Activated naive CD8-positive, alpha-beta T cell treated with anti-CD3 and anti-CD28 coated beads, Interleukin-2, amount 10 ng/mL, durations not matched to agents 7 days and 5 days (primary cell): ENCODE measurements around the gene MAD1L1. TPM values are rescaled to one million over a fixed set of nuclear protein-coding genes. Genes with fewer than 3 reads are reported as not detected.

Experiments
- ATAC-seq: fragments of 150-1000 bp; cut with Tn5 transposase; one replicate; pipeline ENCODE4 v1.10.0; 2021; ENCODE audit warnings: low read depth, moderate library complexity
- POLR2A ChIA-PET: fragments of 350-600 bp; sonication (Branson Sonifier 250); formaldehyde crosslinking; loops from one replicate; lab custom pipeline; 2021; ENCODE audit warnings: antibody characterized with exemption; lab: Charles Lee
- DNase-seq: peaks from one replicate; pipeline ENCODE4 v3.0.0; 2021
- H3K27ac Mint-ChIP-seq: one replicate; pipeline ENCODE4 v1.8.0; 2022; ENCODE audit warnings: mild to moderate bottlenecking, mixed read lengths
- H3K27me3 Mint-ChIP-seq: one replicate; pipeline ENCODE4 v1.8.0; 2022; ENCODE audit warnings: mild to moderate bottlenecking, moderate library complexity, mixed read lengths
- H3K36me3 Mint-ChIP-seq: one replicate; pipeline ENCODE4 v1.8.0; 2021; ENCODE audit warnings: mild to moderate bottlenecking, mixed read lengths
- H3K4me1 Mint-ChIP-seq: one replicate; pipeline ENCODE4 v1.8.0; 2021; ENCODE audit warnings: mixed read lengths
- H3K4me3 Mint-ChIP-seq: one replicate; pipeline ENCODE4 v1.8.0; 2022; ENCODE audit warnings: mild to moderate bottlenecking, moderate library complexity, mixed read lengths
- H3K9me3 Mint-ChIP-seq: one replicate; pipeline ENCODE4 v1.8.0; 2021; ENCODE audit warnings: mixed read lengths
- total RNA-seq, 2 experiments: library from RNA; stranded (reverse); gene quantifications; one replicate each; pipeline ENCODE4 v1.2.3, GENCODE V29; 2021

Gene MAD1L1
- total RNA-seq, 2 experiments from 2014 or later: 72.7 to 82.6 TPM

DNA sequence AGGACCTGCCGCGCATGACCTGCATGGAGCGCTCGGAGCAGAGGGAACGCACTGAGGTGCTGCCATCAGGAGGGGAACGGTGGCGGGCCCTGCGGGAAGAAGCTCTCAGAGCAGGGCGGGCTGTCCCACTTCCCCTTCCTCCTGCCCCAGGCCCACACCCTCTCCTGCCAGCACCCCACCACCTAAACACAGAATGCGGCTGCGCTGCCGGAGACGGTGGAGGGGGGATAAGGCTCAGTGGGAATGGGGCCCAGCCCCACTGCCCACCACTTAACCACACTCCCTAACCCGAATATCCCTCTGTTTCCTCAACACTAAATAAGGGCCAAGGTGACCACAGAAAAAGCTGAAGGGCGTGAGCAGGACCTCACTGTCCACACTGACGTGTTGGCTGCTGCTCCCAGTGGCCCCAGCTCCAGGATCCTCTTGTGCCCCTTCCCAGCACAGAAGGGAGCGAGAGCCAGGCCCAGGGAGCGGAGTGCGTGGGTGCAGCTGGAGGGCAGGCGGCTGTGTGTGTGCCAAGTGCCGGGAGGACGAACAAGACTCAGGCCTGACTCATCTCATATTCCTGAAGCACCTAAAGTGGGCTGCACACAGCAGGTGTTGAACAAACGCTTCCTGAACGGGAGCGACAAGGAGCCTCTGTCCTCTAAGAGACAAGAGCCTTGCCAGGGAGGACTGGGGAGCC lies 116.8 kb downstream of the MAD1L1 start:
- Mint-ChIP-seq H3K27ac (no peak overlapping the region), H3K9me3 (no peaks in the 10 kb centered on the region), H3K27me3 (no peaks in the 10 kb centered on the region), H3K4me1 (peaks cover 33% of the 10 kb centered on the region), H3K4me3 (no peak overlapping the region), H3K36me3 (no peaks in the 10 kb centered on the region)
- DNase-seq: no peak
- POLR2A ChIA-PET: no interaction called here
- ATAC-seq: no peak

DNA sequence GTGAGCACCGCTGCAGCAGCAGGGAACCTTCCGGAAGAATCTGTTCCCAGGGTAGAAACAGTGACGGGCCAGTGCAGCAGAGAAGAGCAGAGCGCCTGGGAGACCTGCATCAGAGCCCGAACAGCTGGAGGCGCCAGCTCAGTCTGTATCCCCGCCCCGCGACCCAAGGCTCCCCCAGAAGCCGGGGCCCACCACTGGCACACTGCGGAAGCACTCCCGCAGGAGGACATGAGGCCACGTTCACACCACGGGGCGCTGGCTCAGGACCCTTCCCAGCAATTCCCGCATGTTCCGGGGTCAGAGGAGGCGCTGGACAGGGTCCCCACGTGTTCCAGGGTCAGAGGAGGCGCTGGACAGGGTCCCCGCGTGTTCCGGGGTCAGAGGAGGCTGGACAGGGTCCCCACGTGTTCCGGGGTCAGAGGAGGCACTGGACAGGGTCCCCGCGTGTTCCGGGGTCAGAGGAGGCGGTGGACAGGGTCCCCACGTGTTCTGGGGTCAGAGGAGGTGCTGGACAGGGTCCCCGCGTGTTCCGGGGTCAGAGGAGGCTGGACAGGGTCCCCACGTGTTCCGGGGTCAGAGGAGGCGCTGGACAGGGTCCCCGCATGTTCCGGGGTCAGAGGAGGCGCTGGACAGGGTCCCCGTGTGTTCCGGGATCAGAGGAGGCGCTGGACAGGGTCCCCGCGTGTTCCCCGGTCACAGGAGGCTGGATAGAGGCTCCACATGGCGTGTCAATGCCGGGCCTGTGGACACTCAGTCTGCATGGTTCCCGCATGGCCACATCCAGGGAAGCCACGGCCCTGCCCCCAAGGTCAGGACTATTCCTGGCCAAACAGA lies 117.6 kb downstream of the MAD1L1 start:
- Mint-ChIP-seq H3K4me3 (no peak overlapping the region), H3K9me3 (no peaks in the 10 kb centered on the region), H3K36me3 (no peaks in the 10 kb centered on the region), H3K4me1 (peaks cover 35% of the 10 kb centered on the region), H3K27ac (no peak overlapping the region), H3K27me3 (no peaks in the 10 kb centered on the region)
- no peak for ATAC-seq
- DNase-seq: no peak
- POLR2A ChIA-PET: no interaction called here

- no peak for ATAC-seq
- Mint-ChIP-seq H3K4me1 (peaks cover 30% of the 10 kb centered on the region), H3K27ac (no peak overlapping the region), H3K36me3 (no peaks in the 10 kb centered on the region), H3K9me3 (no peaks in the 10 kb centered on the region), H3K27me3 (no peaks in the 10 kb centered on the region), H3K4me3 (no peak overlapping the region)
- POLR2A ChIA-PET: no interaction called here
- DNase-seq: no peak
These were observed 118.7 kb downstream of the MAD1L1 start for GRCh38 chr7:2114052-2114451.

DNA sequence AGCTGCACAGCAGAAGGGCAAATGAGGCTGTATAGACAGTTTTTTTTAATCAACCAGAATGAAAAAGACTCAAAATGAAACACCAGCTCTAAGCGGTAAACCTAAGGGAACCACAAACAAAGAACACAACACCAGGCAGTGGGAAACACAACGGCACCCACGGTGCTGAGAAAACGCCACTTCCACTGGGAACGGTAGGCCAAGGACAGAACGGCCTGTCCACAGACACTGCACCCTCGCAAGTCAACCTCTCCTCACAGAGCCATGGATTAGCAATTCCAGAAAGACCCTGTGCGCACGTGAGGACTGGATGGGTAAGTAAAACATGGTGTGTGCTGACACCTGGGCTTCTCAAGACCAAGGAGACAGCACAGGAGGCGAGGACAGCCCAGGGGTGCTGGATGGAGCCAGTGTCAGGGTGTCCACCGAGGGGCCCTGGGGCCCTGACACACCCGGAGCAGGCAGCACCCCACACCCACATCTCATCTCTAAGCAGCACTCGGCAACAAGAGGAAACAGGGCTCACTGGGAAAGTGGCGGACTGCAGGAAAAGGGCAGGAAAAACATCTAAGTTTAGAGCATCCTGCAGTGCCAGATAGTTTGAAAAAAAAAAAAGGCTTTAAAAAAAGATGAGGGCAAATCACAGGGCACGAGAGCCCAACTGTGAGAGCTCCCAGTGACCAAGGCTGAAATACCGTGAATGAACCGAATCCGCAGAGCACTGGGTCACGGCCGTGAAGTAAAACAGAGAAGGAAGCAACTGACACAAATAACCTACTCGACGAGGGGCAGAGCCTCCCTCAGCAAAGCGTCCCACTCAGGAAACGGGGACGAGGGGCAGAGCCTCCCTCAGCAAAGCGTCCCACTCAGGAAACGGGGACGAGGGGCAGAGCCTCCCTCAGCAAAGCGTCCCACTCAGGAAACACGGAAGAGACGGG lies 120.2 kb downstream of the MAD1L1 start:
- Mint-ChIP-seq H3K4me3 (peak overlapping the region; percentile 15), H3K36me3 (no peaks in the 10 kb centered on the region), H3K4me1 (peaks cover 29% of the 10 kb centered on the region), H3K9me3 (no peaks in the 10 kb centered on the region), H3K27me3 (no peaks in the 10 kb centered on the region), H3K27ac (no peak overlapping the region)
- POLR2A ChIA-PET: interaction anchor here (0.7 kb wide), 2 partner anchors 13 to 145 kb away, joined by 3 read pairs; no protein-coding TSS in a partner anchor
- ATAC-seq (peak; percentile 37), DNase-seq (no peak)

DNA sequence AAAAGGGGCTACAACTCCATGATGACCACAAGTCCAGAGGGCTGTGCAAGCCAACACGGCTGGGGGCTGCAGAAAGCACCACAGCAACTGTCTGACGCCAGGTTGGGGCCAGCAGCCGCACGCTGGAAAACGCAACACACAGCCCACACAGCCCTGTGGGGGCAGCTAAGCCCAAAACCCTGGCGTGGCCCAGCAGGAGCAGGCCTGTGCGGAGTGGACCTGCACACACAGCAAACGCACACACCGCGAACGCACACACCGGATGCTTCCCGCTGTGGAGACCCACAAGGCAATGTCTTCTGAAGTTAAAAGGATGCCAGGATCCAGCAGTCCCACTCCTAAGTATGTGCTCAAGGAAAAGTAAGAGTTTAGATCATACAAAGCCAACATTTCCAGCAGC lies 121.2 kb downstream of the MAD1L1 start:
- H3K9me3 Mint-ChIP-seq: no peaks in the 10 kb centered on the region
- H3K4me3 Mint-ChIP-seq: peak overlapping the region; percentile 66
- H3K36me3 Mint-ChIP-seq: no peaks in the 10 kb centered on the region
- no peak overlapping the region for H3K27ac Mint-ChIP-seq
- ATAC-seq (no peak), DNase-seq (no peak)
- POLR2A ChIA-PET: no interaction called here
- H3K27me3 Mint-ChIP-seq: no peaks in the 10 kb centered on the region
- peaks cover 28% of the 10 kb centered on the region for H3K4me1 Mint-ChIP-seq

DNA sequence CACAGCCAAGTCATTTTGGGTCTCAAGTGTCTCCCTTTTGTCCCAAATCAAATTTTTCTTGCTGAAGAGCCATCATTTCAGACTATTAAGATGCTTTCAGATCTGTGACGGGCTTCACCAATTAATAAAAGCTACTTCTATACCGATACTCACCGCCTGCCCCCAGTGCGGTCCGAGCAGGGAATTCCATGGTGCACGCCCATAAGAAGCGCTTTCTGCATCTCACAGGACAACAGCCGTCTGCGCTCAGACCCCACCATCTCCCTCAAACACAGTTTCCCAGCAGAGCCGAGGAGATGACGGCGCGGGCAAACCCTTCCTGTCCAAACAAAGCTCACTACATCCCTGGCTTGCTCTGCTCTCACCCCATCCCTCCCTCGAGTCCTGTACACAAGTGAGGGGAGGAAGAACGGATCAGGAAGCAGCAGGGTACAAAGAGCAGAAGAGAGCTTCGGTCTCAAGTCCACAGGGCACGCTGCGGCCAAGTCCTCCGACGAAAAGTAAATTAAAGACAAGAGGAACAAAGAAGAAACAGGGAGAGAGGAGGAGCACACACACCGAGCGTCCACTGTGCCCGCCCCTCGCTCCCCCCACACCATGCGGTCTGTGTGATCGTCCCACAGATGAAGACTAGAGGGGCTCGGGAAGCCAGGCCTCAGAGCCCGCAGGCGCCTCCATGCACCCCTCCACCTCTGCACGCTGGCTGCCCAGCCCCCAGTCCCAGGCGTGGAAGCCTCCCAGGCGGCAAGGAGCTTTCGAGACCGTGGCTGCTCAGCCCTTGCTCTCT lies 121.9 kb downstream of the MAD1L1 start:
- Mint-ChIP-seq H3K27me3 (no peaks in the 10 kb centered on the region), H3K9me3 (no peaks in the 10 kb centered on the region), H3K4me3 (peak overlapping the region; percentile 66), H3K4me1 (peaks cover 28% of the 10 kb centered on the region), H3K27ac (peak overlapping the region; percentile 59), H3K36me3 (no peaks in the 10 kb centered on the region)
- DNase-seq (no peak), ATAC-seq (no peak)
- POLR2A ChIA-PET: no interaction called here

GRCh38 chr7:2109936-2110609 lies 122.7 kb downstream of the MAD1L1 start:
- no peaks in the 10 kb centered on the region for H3K9me3 Mint-ChIP-seq
- no peak overlapping the region for H3K27ac Mint-ChIP-seq
- no peaks in the 10 kb centered on the region for H3K36me3 Mint-ChIP-seq
- H3K27me3 Mint-ChIP-seq: no peaks in the 10 kb centered on the region
- peak; percentile 38 for ATAC-seq
- H3K4me3 Mint-ChIP-seq: no peak overlapping the region
- DNase-seq: no peak
- POLR2A ChIA-PET: no interaction called here
- peaks cover 31% of the 10 kb centered on the region for H3K4me1 Mint-ChIP-seq

- POLR2A ChIA-PET: no interaction called here
- H3K27ac Mint-ChIP-seq: no peak overlapping the region
These were observed 123.4 kb downstream of the MAD1L1 start for GRCh38 chr7:2109251-2109872.

DNA sequence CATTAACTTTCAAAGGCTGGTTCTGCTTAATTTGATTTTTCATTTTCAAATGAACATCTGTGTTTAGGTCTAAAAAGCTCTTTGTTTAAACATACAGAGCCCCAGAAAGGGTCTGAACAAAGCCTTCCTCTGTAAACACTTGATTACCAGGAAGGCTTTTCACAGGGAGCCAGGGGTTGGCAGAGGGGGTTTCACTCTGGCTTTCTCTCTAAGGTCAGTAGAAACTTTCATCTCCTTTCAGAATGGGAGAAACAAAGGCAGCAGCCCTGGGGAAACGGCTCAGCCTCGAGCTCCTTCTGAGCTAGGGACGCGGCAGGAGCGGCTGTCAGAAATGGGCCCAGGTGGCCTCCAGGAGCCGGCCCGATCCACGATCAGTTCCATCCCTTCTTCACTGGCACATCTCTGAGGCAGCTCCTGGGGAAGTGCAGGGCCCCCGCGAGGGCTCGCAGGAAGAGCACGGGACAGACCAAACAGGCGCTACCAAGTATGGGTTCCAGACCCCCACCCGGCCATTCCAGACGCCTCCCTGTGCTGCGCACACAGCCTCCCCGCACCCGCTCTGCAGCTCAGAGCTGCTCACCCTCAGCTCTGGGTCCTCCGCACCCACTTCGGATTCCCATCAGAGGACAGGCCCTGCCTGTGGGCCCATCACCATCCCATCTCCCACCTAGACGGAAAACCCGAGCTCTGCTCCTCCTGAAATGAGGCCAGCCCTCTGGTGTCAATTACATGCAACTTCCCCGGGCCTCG lies 124.1 kb downstream of the MAD1L1 start:
- Mint-ChIP-seq H3K27ac (no peak overlapping the region), H3K36me3 (no peaks in the 10 kb centered on the region), H3K9me3 (no peaks in the 10 kb centered on the region), H3K4me1 (peaks cover 39% of the 10 kb centered on the region), H3K4me3 (no peak overlapping the region), H3K27me3 (no peaks in the 10 kb centered on the region)
- no peak for ATAC-seq
- POLR2A ChIA-PET: no interaction called here
- no peak for DNase-seq

More at GRCh38 chr7:2109251-2109872, 123.4 kb downstream of the MAD1L1 start:
- DNase-seq: no peak
- Mint-ChIP-seq H3K36me3 (no peaks in the 10 kb centered on the region), H3K4me1 (peaks cover 35% of the 10 kb centered on the region), H3K27me3 (no peaks in the 10 kb centered on the region), H3K4me3 (no peak overlapping the region), H3K9me3 (no peaks in the 10 kb centered on the region)
- no peak for ATAC-seq

DNA sequence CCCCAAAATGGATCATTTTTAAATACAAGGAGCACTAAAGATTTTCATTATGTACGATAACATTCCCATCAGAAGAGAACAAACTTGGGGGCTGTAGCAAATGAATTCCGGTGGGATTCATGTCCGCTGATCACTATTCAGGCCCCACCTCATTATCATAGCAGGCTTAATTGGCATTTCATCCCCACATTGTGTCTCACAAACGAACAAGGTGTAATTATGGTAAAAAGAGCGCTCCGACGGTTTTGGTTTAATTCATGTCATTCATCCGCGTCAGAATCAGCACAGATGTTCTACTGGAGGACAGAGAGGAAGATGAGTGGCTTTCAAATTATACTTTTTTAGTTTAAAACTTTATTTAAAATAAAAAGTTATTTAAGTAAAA lies 124.7 kb downstream of the MAD1L1 start:
- H3K4me1 Mint-ChIP-seq: peaks cover 40% of the 10 kb centered on the region
- H3K9me3 Mint-ChIP-seq: no peaks in the 10 kb centered on the region
- ATAC-seq (no peak), DNase-seq (no peak)
- H3K36me3 Mint-ChIP-seq: no peaks in the 10 kb centered on the region
- POLR2A ChIA-PET: no interaction called here
- H3K27me3 Mint-ChIP-seq: no peaks in the 10 kb centered on the region
- H3K4me3 Mint-ChIP-seq: no peak overlapping the region
- no peak overlapping the region for H3K27ac Mint-ChIP-seq

- no peaks in the 10 kb centered on the region for H3K9me3 Mint-ChIP-seq
- DNase-seq (no peak), ATAC-seq (no peak)
- no peak overlapping the region for H3K4me3 Mint-ChIP-seq
- H3K27me3 Mint-ChIP-seq: no peaks in the 10 kb centered on the region
- peaks cover 2% of the 10 kb centered on the region for H3K36me3 Mint-ChIP-seq
- POLR2A ChIA-PET: no interaction called here
- peaks cover 36% of the 10 kb centered on the region for H3K4me1 Mint-ChIP-seq
- H3K27ac Mint-ChIP-seq: peak overlapping the region; percentile 57
These were observed 125.2 kb downstream of the MAD1L1 start for GRCh38 chr7:2107386-2108070.
